Fibroblast of villous mesenchyme (primary cell): Measurements from ENCODE around the gene BRF1. TPM values are rescaled to one million over a fixed set of nuclear protein-coding genes. Genes with fewer than 3 reads are reported as not detected.

ENCODE experiments used
- DNase-seq: peaks from one replicate; pipeline ENCODE4 v3.0.0-alpha.2; 2010; ENCODE audit warnings: low read depth
- H3K4me3 ChIP-seq: 2 replicates; pipeline ENCODE4 v1.5.1; 2011; ENCODE audit warnings: low read depth, mild to moderate bottlenecking, low read length
- CTCF ChIP-seq: IDR thresholded peaks from 2 replicates; pipeline ENCODE4 v1.5.1; 2012; ENCODE audit warnings: low read depth, mild to moderate bottlenecking, low read length; ENCODE audit not compliant: insufficient read depth
- total RNA-seq: library from RNA; depleted of rRNA; stranded (reverse); fragments of >200 nt; gene quantifications from 2 replicates; pipeline ENCODE4 v1.2.3, GENCODE V29; 2012

Gene BRF1
- total RNA-seq, 1 donor: 32.8 TPM

GRCh38 chr14:105165134-105165704 lies 135.6 kb downstream of the BRF1 start:
- no peak for DNase-seq
- no peak for TF ChIP-seq CTCF
- H3K4me3 ChIP-seq: no peak overlapping the region

- TF ChIP-seq CTCF: no peak
- no peak for DNase-seq
- H3K4me3 ChIP-seq: no peak overlapping the region
Measured at GRCh38 chr14:105163040-105163742, 137.6 kb downstream of the BRF1 start.

- DNase-seq: no peak
- no peak overlapping the region for H3K4me3 ChIP-seq
- TF ChIP-seq CTCF: no peak
Measured at GRCh38 chr14:105162669-105162979, 138.2 kb downstream of the BRF1 start.

GRCh38 chr14:105161964-105162668 lies 138.7 kb downstream of the BRF1 start:
- no peak overlapping the region for H3K4me3 ChIP-seq
- DNase-seq: no peak
- no peak for TF ChIP-seq CTCF

GRCh38 chr14:105161309-105161708 lies 139.5 kb downstream of the BRF1 start:
- H3K4me3 ChIP-seq: no peak overlapping the region
- TF ChIP-seq CTCF: no peak
- no peak for DNase-seq

- no peak for DNase-seq
- no peak for TF ChIP-seq CTCF
- H3K4me3 ChIP-seq: no peak overlapping the region
Measured at GRCh38 chr14:105160776-105161175, 140.0 kb downstream of the BRF1 start.
